PC-9 (cell line): ENCODE data around the gene ACOXL. TPM values are rescaled to one million over a fixed set of nuclear protein-coding genes. Genes with fewer than 3 reads are reported as not detected.
A peak's percentile ranks its signal among the peaks of the same experiment; 100 is the strongest.
"Not testable (repeated sequence)": the region's sequence is repeated elsewhere in the genome, so short reads cannot be mapped to it uniquely, and the experiment has no call there.

ENCODE experiments used
- BruUV-seq: library from RNA; stranded (reverse); fragments of 400-500 nt; replicated peaks from 2 replicates; lab custom pipeline; 2021; lab: Mats Ljungman, UMichigan
- CTCF ChIA-PET: fragments of 300-600 bp; sonication (Branson Sonifier 250); formaldehyde crosslinking; loops from one replicate; lab custom pipeline; 2022; ENCODE audit warnings: antibody characterized with exemption; lab: Charles Lee
- POLR2A ChIA-PET: fragments of 300-600 bp; sonication (Branson Sonifier 250); formaldehyde crosslinking; loops from one replicate; lab custom pipeline; 2022; ENCODE audit warnings: antibody characterized with exemption; ENCODE audit not compliant: unreplicated experiment; lab: Charles Lee
- DNase-seq, 2 experiments: peaks; one replicate each; pipeline versions ENCODE4 v3.0.0 to v3.0.0-alpha.2; 2015 to 2022; ENCODE audit warnings: mixed read lengths in 1 of 2
- H2AFZ ChIP-seq: fragments of 200-600 bp; sonication (generic); 2 replicates; pipeline ENCODE4 v1.8.1; 2017; ENCODE audit warnings: antibody characterized with exemption
- H3F3A ChIP-seq: fragments of 200-600 bp; sonication (generic); 2 replicates; pipeline ENCODE4 v1.8.1; 2017; ENCODE audit warnings: antibody characterized with exemption, mild to moderate bottlenecking, low read depth; ENCODE audit not compliant: insufficient read depth
- H3K27ac ChIP-seq: fragments of 200-600 bp; sonication (generic); 2 replicates; pipeline ENCODE4 v1.6.1; 2016; ENCODE audit warnings: mixed run types
- H3K27me3 ChIP-seq: fragments of 200-600 bp; sonication (generic); 2 replicates; pipeline ENCODE4 v1.6.1; 2016; ENCODE audit warnings: low read depth, mixed run types; ENCODE audit not compliant: insufficient read depth
- H3K36me3 ChIP-seq: fragments of 200-600 bp; sonication (generic); 2 replicates; pipeline ENCODE4 v1.6.1; 2016; ENCODE audit warnings: low read depth, mixed run types
- H3K4me1 ChIP-seq: fragments of 200-600 bp; sonication (generic); replicated peaks from 2 replicates; pipeline ENCODE4 v1.6.1; 2016; ENCODE audit warnings: mixed run types; ENCODE audit not compliant: insufficient read depth
- H3K4me2 ChIP-seq: fragments of 200-600 bp; sonication (generic); 2 replicates; pipeline ENCODE4 v1.6.1; 2017; ENCODE audit warnings: mixed run types
- H3K4me3 ChIP-seq: fragments of 200-600 bp; sonication (generic); 2 replicates; pipeline ENCODE4 v1.6.1; 2016; ENCODE audit warnings: mixed run types
- H3K79me2 ChIP-seq: fragments of 200-600 bp; sonication (generic); 2 replicates; pipeline ENCODE4 v1.6.1; 2017; ENCODE audit warnings: low read depth, mixed run types
- H3K9me2 ChIP-seq: fragments of 200-600 bp; sonication (generic); 2 replicates; pipeline ENCODE4 v1.8.1; 2017; ENCODE audit warnings: mild to moderate bottlenecking; ENCODE audit not compliant: insufficient read depth
- H3K9me3 ChIP-seq: fragments of 200-600 bp; sonication (generic); 2 replicates; pipeline ENCODE4 v1.8.1; 2016; ENCODE audit warnings: low read depth; ENCODE audit not compliant: insufficient read depth
- H4K20me1 ChIP-seq: fragments of 200-600 bp; sonication (generic); 2 replicates; pipeline ENCODE4 v1.8.1; 2017; ENCODE audit not compliant: insufficient read depth
- EZH2 ChIP-seq: fragments of 200-600 bp; sonication (generic); IDR thresholded peaks from 2 replicates; pipeline ENCODE4 v1.8.0; 2017; ENCODE audit warnings: antibody characterized with exemption, low read depth
- intact Hi-C: fragments of 100-400 bp; cut with micrococcal nuclease; formaldehyde crosslinking; loops from one replicate; pipeline ENCODE4 v1.10.0; 2022; ENCODE audit not compliant: unreplicated experiment
- total RNA-seq: library from RNA; stranded (reverse); gene quantifications from 2 replicates; pipeline ENCODE4 v1.2.3, GENCODE V29; 2021
- TF ChIP-seq, protein P1 (sequence below): fragments of 200-600 bp; sonication (generic); conservative IDR thresholded peaks from 2 replicates; pipeline ENCODE4 v1.6.1; 2017; ENCODE audit warnings: mixed run types, antibody characterized with exemption, mild to moderate bottlenecking, moderate library complexity

ACOXL gene
- total RNA-seq, 1 experiment from 2014 or later: 10.7 TPM

GRCh38 chr2:110854355-110855081, 122.1 kb downstream of the ACOXL start:
- H3K36me3 ChIP-seq: no peaks in the 10 kb centered on the region
- H3K9me2 ChIP-seq: no peaks in the 10 kb centered on the region
- H3K79me2 ChIP-seq: no peaks in the 10 kb centered on the region
- H3K4me1 ChIP-seq: no peaks in the 10 kb centered on the region
- no peak overlapping the region for H2AFZ ChIP-seq
- TF ChIP-seq, protein P1, sequence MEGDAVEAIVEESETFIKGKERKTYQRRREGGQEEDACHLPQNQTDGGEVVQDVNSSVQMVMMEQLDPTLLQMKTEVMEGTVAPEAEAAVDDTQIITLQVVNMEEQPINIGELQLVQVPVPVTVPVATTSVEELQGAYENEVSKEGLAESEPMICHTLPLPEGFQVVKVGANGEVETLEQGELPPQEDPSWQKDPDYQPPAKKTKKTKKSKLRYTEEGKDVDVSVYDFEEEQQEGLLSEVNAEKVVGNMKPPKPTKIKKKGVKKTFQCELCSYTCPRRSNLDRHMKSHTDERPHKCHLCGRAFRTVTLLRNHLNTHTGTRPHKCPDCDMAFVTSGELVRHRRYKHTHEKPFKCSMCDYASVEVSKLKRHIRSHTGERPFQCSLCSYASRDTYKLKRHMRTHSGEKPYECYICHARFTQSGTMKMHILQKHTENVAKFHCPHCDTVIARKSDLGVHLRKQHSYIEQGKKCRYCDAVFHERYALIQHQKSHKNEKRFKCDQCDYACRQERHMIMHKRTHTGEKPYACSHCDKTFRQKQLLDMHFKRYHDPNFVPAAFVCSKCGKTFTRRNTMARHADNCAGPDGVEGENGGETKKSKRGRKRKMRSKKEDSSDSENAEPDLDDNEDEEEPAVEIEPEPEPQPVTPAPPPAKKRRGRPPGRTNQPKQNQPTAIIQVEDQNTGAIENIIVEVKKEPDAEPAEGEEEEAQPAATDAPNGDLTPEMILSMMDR: 0 out of 2 replicates have a peak, but pooled peaks have one; percentile 27
- no peak for TF ChIP-seq EZH2
- H3K9me3 ChIP-seq: no peaks in the 10 kb centered on the region
- H3F3A ChIP-seq: no peaks in the 10 kb centered on the region
- BruUV-seq: no TSS peak
- no peak overlapping the region for H3K27ac ChIP-seq
- POLR2A ChIA-PET: no interaction called here
- H3K4me2 ChIP-seq: no peak overlapping the region
- CTCF ChIA-PET: interaction anchor here (0.6 to 0.7 kb wide), 3 partner anchors 49 to 299 kb away, joined by 5 to 9 read pairs (median 6); no protein-coding TSS in a partner anchor
- H3K4me3 ChIP-seq: no peak overlapping the region
- no peak for DNase-seq
- H3K27me3 ChIP-seq: no peaks in the 10 kb centered on the region
- H4K20me1 ChIP-seq: no peaks in the 10 kb centered on the region
- intact Hi-C loops: no loop called here

GRCh38 chr2:110855841-110856240, 123.5 kb downstream of the ACOXL start:
- H3K4me3 ChIP-seq, H3K4me2 ChIP-seq, BruUV-seq, H4K20me1 ChIP-seq, H3K36me3 ChIP-seq, H3K79me2 ChIP-seq, H3K27ac ChIP-seq, intact Hi-C loops, H2AFZ ChIP-seq, CTCF ChIA-PET, H3K27me3 ChIP-seq, POLR2A ChIA-PET, DNase-seq, H3K9me3 ChIP-seq, H3K9me2 ChIP-seq, H3K4me1 ChIP-seq, H3F3A ChIP-seq: not testable (repeated sequence)

DNA sequence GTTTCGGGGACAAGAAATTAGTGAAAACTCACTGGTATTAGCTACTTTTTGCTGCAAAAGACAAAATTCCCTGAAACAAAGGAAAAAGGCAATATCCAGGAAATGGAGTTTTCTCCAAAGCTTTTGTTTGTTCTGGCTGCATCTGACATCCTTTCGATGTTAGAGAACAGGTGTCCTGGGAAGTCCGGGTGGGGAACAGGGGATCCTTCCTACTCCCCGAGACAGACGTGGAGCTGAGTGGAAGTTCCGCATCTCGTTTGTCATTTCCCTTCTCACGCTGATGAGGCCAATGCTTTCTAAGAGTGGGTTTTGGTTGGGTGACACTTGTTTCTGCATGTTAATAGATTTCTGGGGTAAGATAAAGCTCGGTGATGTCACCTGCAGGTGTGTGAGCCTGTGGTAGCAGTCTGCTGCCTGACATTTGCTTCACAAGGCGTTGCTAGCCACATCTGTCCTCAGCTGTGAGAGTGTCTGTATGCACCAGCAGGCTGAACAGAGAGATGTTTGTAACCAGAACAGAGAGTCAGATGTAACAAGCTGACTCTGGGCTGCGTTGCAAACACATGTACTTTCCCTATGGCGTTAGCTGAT, 125.9 kb downstream of the ACOXL start:
- ChIA-PET POLR2A (no interaction called here), CTCF (no interaction called here)
- no TSS peak for BruUV-seq

More for the DNA sequence above, 125.9 kb downstream of the ACOXL start:
- TF ChIP-seq, protein P1: no peak
- TF ChIP-seq EZH2: no peak
- H3K27ac ChIP-seq: no peak overlapping the region
- no peak overlapping the region for H3K4me3 ChIP-seq
- no peak overlapping the region for H3K4me2 ChIP-seq
- H3K9me2 ChIP-seq: no peaks in the 10 kb centered on the region
- intact Hi-C loops: no loop called here
- H3K27me3 ChIP-seq: no peaks in the 10 kb centered on the region
- no peak for DNase-seq
- no peak overlapping the region for H2AFZ ChIP-seq
- H3K36me3 ChIP-seq: no peaks in the 10 kb centered on the region
- H3K79me2 ChIP-seq: no peaks in the 10 kb centered on the region
- H4K20me1 ChIP-seq: no peaks in the 10 kb centered on the region
- H3F3A ChIP-seq: no peaks in the 10 kb centered on the region
- H3K4me1 ChIP-seq: no peaks in the 10 kb centered on the region
- H3K9me3 ChIP-seq: no peaks in the 10 kb centered on the region
